ENCODE data around the gene CYP19A1. TPM values are rescaled to one million over a fixed set of nuclear protein-coding genes. Genes with fewer than 3 reads are reported as not detected.
"Not testable (repeated sequence)": the region's sequence is repeated elsewhere in the genome, so short reads cannot be mapped to it uniquely, and the experiment has no call there.

Gene CYP19A1
- total RNA-seq, 4 donors from 2014 or later: 1.8 to 2.9 (median 2.5) TPM; not detected in 1

GRCh38 chr15:51189669-51190385 lies 148.6 kb downstream of the CYP19A1 start:
- WGBS, 2 donors (ENCODE audit: low coverage in 1 of 2): 63 to 70% methylated on average over 4 to 5 of the region's 6 CpGs
- Histone ChIP-seq H3K4me1 (peaks cover 0 to 17% (median 5%) of the 10 kb centered on the region in 3 donors), H3K27ac (no peak overlapping the region), H3K27me3 (peaks cover 7% of the 10 kb centered on the region), H3K36me3 (no peaks in the 10 kb centered on the region), H3K4me3 (no peak overlapping the region), H3K9me3 (no peaks in the 10 kb centered on the region)
- ATAC-seq: no peak
- no peak for TF ChIP-seq POLR2A (IDR thresholded peaks at IDR 0.05)
- TF ChIP-seq POLR2AphosphoS5 (IDR thresholded peaks at IDR 0.05): no peak
- no peak for TF ChIP-seq EP300 (IDR thresholded peaks at IDR 0.05)
- no peak for TF ChIP-seq CTCF (IDR thresholded peaks at IDR 0.05)

- not testable (repeated sequence) for H3K9me3 ChIP-seq, H3K36me3 ChIP-seq, ATAC-seq, H3K27me3 ChIP-seq, H3K27ac ChIP-seq, H3K4me3 ChIP-seq
- H3K4me1 ChIP-seq: peaks cover 0 to 17% (median 5%) of the 10 kb centered on the region in 3 donors
- WGBS, 2 donors (ENCODE audit: low coverage in 1 of 2): 40 to 74% methylated on average over 1 to 2 of the region's 6 CpGs
Observed at GRCh38 chr15:51188791-51189190, 149.6 kb downstream of the CYP19A1 start.

- Histone ChIP-seq H3K27ac (no peak overlapping the region), H3K9me3 (no peaks in the 10 kb centered on the region), H3K4me3 (no peak overlapping the region), H3K4me1 (peaks cover 0 to 11% (median 0%) of the 10 kb centered on the region in 3 donors), H3K36me3 (no peaks in the 10 kb centered on the region), H3K27me3 (no peaks in the 10 kb centered on the region)
- no peak for ATAC-seq
- WGBS, 2 donors (ENCODE audit: low coverage in 1 of 2): 94 to 100% methylated on average over 1 to 3 of the region's 4 CpGs
- TF ChIP-seq POLR2A (IDR thresholded peaks at IDR 0.05) (no peak), POLR2AphosphoS5 (IDR thresholded peaks at IDR 0.05) (no peak), EP300 (IDR thresholded peaks at IDR 0.05) (no peak), CTCF (IDR thresholded peaks at IDR 0.05) (no peak)
Observed at GRCh38 chr15:51186891-51187290, 151.5 kb downstream of the CYP19A1 start.

- WGBS, 2 donors (ENCODE audit: low coverage in 1 of 2): 35 to 87% methylated on average over 3 of the region's 5 CpGs
- TF ChIP-seq POLR2AphosphoS5 (IDR thresholded peaks at IDR 0.05) (no peak), EP300 (IDR thresholded peaks at IDR 0.05) (no peak), CTCF (IDR thresholded peaks at IDR 0.05) (no peak), POLR2A (IDR thresholded peaks at IDR 0.05) (no peak)
- Histone ChIP-seq H3K4me1 (peaks cover 0 to 11% (median 0%) of the 10 kb centered on the region in 3 donors), H3K4me3 (no peak overlapping the region), H3K9me3 (no peaks in the 10 kb centered on the region), H3K36me3 (no peaks in the 10 kb centered on the region), H3K27me3 (no peaks in the 10 kb centered on the region), H3K27ac (no peak overlapping the region)
- ATAC-seq: no peak
Observed at GRCh38 chr15:51186181-51186705, 152.2 kb downstream of the CYP19A1 start.

- 73 to 80% methylated on average over 8 to 11 of the region's 12 CpGs for WGBS, 2 donors (ENCODE audit: low coverage in 1 of 2)
- H3K36me3 ChIP-seq: no peaks in the 10 kb centered on the region
- no peak for ATAC-seq
- TF ChIP-seq CTCF (IDR thresholded peaks at IDR 0.05): no peak
- TF ChIP-seq POLR2AphosphoS5 (IDR thresholded peaks at IDR 0.05): no peak
- TF ChIP-seq EP300 (IDR thresholded peaks at IDR 0.05): no peak
- no peak for TF ChIP-seq POLR2A (IDR thresholded peaks at IDR 0.05)
- no peaks in the 10 kb centered on the region for H3K27me3 ChIP-seq
- no peak overlapping the region for H3K27ac ChIP-seq
- no peak overlapping the region for H3K4me3 ChIP-seq
- H3K9me3 ChIP-seq: no peaks in the 10 kb centered on the region
- peaks cover 0 to 11% (median 0%) of the 10 kb centered on the region in 3 donors for H3K4me1 ChIP-seq
Observed at GRCh38 chr15:51185213-51186159, 152.9 kb downstream of the CYP19A1 start.
